Endothelial cell (in vitro differentiated cells): ENCODE measurements around the gene SEPTIN5. TPM values are rescaled to one million over a fixed set of nuclear protein-coding genes. Genes with fewer than 3 reads are reported as not detected.

Experiments used
- DNase-seq: peaks from one replicate; pipeline ENCODE4 v3.0.0; 2021; ENCODE audit warnings: low spot score
- H3K27ac Mint-ChIP-seq: one replicate; pipeline ENCODE4 v1.8.0; 2021; ENCODE audit warnings: mixed read lengths, inconsistent platforms; ENCODE audit not compliant: unreplicated experiment
- H3K27me3 Mint-ChIP-seq: one replicate; pipeline ENCODE4 v1.8.0; 2021; ENCODE audit warnings: mild to moderate bottlenecking, moderate library complexity, mixed read lengths, inconsistent platforms; ENCODE audit not compliant: unreplicated experiment
- H3K36me3 Mint-ChIP-seq: one replicate; pipeline ENCODE4 v1.8.0; 2021; ENCODE audit warnings: mild to moderate bottlenecking, low read depth, mixed read lengths, inconsistent platforms; ENCODE audit not compliant: unreplicated experiment
- H3K4me1 Mint-ChIP-seq: one replicate; pipeline ENCODE4 v1.8.0; 2021; ENCODE audit warnings: mild to moderate bottlenecking, mixed read lengths, inconsistent platforms; ENCODE audit not compliant: unreplicated experiment
- H3K4me3 Mint-ChIP-seq: one replicate; pipeline ENCODE4 v1.8.0; 2021; ENCODE audit warnings: mild to moderate bottlenecking, mixed read lengths, inconsistent platforms; ENCODE audit not compliant: unreplicated experiment
- H3K9me3 Mint-ChIP-seq: one replicate; pipeline ENCODE4 v1.8.0; 2021; ENCODE audit warnings: mixed read lengths, inconsistent platforms; ENCODE audit not compliant: unreplicated experiment
- total RNA-seq: library from RNA; stranded (reverse); fragmentation: NEBNext Ultra II Directional; extraction: Animal tissue kit (Norgen Biotek cat#: 25700); gene quantifications from one replicate; pipeline ENCODE4 v1.2.1, GENCODE V29; 2021; ENCODE audit not compliant: unreplicated experiment
- TF ChIP-seq, protein P1 (sequence below): fragments of 200-600 bp; sonication (generic); IDR thresholded peaks from one replicate; pipeline ENCODE4 v1.5.0; 2021; ENCODE audit warnings: antibody characterized with exemption; ENCODE audit not compliant: unreplicated experiment

Gene SEPTIN5
- total RNA-seq, 1 donor from 2014 or later, result 2.3 TPM

DNA sequence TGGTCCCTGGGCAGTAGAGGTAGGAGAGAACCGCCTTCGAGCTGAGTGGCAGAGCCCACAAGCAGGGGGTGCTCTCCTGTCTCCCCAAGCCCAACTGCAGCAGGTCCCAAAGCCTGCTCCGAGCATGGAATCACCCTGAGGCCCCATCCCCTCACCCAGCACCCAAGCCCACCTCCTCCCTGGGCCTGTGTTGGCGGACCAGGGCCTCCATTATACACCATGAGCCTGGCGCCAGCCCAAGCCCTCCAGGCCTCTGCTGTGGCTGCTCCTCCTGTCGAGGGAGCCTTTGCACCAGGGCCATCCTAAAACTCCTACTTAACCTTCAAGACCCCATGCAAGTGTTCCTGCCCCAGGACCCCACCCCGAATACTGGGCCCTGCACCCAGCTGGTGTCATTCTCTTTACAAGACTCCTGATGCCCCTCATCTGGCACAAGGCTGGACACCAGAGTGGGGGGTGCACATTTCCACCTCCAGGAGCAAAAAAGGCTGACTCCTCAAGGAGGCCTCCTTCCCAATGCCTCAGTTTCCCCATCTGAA, 25.7 kb downstream of the SEPTIN5 start:
- TF ChIP-seq, protein P1, sequence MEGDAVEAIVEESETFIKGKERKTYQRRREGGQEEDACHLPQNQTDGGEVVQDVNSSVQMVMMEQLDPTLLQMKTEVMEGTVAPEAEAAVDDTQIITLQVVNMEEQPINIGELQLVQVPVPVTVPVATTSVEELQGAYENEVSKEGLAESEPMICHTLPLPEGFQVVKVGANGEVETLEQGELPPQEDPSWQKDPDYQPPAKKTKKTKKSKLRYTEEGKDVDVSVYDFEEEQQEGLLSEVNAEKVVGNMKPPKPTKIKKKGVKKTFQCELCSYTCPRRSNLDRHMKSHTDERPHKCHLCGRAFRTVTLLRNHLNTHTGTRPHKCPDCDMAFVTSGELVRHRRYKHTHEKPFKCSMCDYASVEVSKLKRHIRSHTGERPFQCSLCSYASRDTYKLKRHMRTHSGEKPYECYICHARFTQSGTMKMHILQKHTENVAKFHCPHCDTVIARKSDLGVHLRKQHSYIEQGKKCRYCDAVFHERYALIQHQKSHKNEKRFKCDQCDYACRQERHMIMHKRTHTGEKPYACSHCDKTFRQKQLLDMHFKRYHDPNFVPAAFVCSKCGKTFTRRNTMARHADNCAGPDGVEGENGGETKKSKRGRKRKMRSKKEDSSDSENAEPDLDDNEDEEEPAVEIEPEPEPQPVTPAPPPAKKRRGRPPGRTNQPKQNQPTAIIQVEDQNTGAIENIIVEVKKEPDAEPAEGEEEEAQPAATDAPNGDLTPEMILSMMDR, result no peak
- H3K36me3 Mint-ChIP-seq, result no peaks in the 10 kb centered on the region
- H3K4me1 Mint-ChIP-seq, result peaks cover 2% of the 10 kb centered on the region
- no peaks in the 10 kb centered on the region for H3K9me3 Mint-ChIP-seq
- H3K27me3 Mint-ChIP-seq, result peaks cover 7% of the 10 kb centered on the region
- no peak for DNase-seq
- H3K27ac Mint-ChIP-seq, result no peak overlapping the region
- no peak overlapping the region for H3K4me3 Mint-ChIP-seq

DNA sequence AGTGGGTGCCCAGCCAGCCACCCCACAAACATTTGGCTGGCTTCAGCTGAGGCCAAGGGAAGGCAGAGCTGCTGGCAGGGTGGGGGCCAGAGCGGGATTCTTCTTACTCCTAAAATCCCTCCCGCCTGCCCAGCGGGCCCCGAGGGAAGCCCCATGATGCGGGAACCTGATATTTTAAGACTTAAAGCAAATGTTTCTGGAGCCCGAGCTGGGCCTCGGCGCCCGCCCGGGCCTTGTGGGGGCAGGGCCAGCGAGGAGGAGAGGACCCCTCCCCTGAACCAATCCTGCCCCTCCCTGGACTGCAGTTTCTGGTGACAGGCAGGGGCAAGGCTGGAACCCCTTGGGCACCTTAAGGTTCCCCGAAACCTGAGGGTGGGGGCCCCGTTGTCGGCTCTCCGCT, 26.3 kb downstream of the SEPTIN5 start:
- peaks cover 5% of the 10 kb centered on the region for H3K27me3 Mint-ChIP-seq
- H3K9me3 Mint-ChIP-seq, result no peaks in the 10 kb centered on the region
- H3K4me3 Mint-ChIP-seq, result no peak overlapping the region
- no peaks in the 10 kb centered on the region for H3K36me3 Mint-ChIP-seq
- no peak overlapping the region for H3K27ac Mint-ChIP-seq
- TF ChIP-seq, protein P1, result no peak
- H3K4me1 Mint-ChIP-seq, result peaks cover 3% of the 10 kb centered on the region
- no peak for DNase-seq

DNA sequence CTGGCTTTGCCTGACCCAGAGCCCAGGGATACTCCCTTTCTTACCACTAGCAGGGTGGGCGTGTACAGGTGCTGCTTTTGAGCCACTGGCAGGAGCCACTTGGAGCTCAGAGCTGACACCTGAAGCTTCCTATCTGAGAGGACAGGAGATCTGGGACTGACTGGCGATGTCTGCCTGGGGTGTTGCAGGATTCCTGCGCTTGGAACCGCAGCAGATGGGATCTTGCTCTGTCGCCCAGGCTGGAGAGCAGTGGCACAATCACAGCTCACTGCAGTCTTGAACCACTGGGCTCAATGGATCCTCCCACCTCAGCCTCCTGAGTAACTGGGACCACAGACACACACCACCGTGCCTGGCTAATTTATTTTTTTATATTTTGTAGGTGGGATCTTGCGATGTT, 26.8 kb downstream of the SEPTIN5 start:
- no peak for DNase-seq
- H3K27ac Mint-ChIP-seq, result no peak overlapping the region
- no peak overlapping the region for H3K4me3 Mint-ChIP-seq
- peaks cover 3% of the 10 kb centered on the region for H3K4me1 Mint-ChIP-seq
- peaks cover 4% of the 10 kb centered on the region for H3K27me3 Mint-ChIP-seq
- H3K9me3 Mint-ChIP-seq, result no peaks in the 10 kb centered on the region
- H3K36me3 Mint-ChIP-seq, result no peaks in the 10 kb centered on the region
- TF ChIP-seq, protein P1, result no peak

DNA sequence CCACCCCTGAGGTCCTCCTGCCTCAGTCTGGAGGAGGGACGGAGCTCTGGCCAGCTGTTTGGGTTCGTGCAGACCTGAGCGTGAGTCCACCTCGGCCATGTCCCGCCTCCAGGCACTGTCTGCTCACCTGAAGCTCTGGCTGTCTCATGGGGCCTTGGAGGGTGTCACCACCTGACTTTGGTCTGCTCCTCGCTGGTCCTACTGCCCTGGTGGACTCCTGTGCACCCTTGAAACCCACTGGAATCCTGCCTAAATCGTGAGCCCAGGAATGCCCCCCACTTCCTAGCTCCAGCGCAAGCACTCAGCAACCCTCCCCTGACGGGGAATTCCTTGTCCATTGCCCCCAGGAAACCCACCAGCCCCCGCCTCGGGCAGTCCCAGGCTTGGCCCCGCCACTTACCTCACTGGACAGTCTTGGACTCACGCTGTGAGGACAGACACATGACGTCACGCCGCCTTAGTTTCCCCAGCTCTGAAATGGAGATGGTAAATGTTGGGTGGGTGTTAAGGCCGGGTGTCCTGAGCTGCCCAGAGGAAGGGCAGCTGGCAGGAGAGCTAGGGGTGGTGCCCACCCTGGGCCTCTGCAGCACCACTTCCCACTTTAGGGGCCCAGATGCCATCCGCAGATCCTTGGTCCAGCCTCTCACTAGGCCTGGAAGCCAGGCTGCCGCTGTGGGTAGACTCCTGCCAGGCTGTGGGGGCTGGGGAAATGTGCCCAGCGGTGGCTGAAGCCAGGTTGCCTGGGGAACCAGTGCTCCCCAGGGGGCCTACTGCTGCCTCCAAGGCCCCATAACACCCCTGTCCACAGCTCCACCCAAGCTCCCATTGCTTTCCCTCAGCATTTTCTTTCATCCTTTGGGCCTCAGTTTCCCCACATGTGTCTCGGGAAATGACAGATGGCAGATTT, 28.1 kb downstream of the SEPTIN5 start:
- TF ChIP-seq, protein P1, result no peak
- no peak overlapping the region for H3K27ac Mint-ChIP-seq
- no peak for DNase-seq
- peaks cover 4% of the 10 kb centered on the region for H3K27me3 Mint-ChIP-seq
- peaks cover 8% of the 10 kb centered on the region for H3K4me1 Mint-ChIP-seq
- no peak overlapping the region for H3K4me3 Mint-ChIP-seq
- H3K36me3 Mint-ChIP-seq, result no peaks in the 10 kb centered on the region
- H3K9me3 Mint-ChIP-seq, result no peaks in the 10 kb centered on the region

DNA sequence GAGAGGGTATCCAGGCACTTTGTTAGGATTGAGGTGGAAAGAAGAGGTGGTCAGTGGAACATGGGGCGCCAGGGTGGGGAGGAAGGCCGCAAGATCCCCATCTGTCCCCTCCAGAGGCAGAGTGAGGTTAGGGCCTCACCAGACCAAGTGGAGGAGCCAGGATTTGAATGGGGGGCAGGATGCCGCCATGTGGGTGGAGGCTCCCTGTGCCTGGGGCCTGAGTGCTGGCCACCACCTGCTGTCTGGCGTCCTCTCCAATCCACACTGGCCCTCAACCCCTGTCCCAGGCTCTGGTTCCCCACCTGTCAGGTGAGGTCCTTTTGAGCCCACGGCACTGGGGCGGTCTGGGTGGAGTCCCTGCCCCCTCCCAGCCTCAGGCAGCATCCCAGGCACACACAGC, 28.8 kb downstream of the SEPTIN5 start:
- Mint-ChIP-seq H3K9me3 (no peaks in the 10 kb centered on the region), H3K27me3 (peaks cover 4% of the 10 kb centered on the region), H3K27ac (no peak overlapping the region), H3K36me3 (no peaks in the 10 kb centered on the region), H3K4me3 (no peak overlapping the region), H3K4me1 (peaks cover 11% of the 10 kb centered on the region)
- no peak for DNase-seq
- TF ChIP-seq, protein P1, result no peak
